ENCODE results near the gene KCNH4.

DNA sequence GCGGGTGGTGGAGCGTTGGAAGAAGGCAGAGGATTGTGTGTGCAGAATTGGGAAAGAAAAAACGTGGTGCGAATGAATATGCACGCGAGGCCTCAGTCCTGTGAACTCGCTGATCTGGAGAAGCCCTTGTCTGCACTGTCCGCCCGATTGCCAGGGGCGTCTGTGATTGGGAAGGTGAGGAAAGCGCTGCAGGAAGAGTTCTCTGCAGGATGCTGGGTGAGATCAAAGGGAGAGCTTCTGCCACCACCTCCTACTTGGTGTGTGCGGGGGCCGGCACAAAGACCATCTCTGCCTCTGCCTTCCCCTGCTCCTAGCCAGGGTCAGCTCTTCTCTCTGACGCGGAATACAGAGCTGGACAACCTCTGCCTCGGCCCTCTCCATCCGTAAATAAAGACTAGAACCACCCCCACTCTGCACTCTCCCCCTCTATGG lies 25.3 kb downstream of the KCNH4 start:
- TF ChIP-seq TAF1 (IDR thresholded peaks at IDR 0.05; ENCODE audit: low read depth, low read length) = no peak
- TF ChIP-seq POLR2A (IDR thresholded peaks at IDR 0.05; ENCODE audit: low read depth, low read length) = no peak
- no peak for TF ChIP-seq POLR2AphosphoS5 (IDR thresholded peaks at IDR 0.05; ENCODE audit: low read depth, low read length)
- no peak for TF ChIP-seq SPI1 (IDR thresholded peaks at IDR 0.05; ENCODE audit: low read depth, low read length)
- no peak for TF ChIP-seq POU2F2 (IDR thresholded peaks at IDR 0.05; ENCODE audit: low read depth, low read length)
- TF ChIP-seq PAX5 (IDR thresholded peaks at IDR 0.05; ENCODE audit: insufficient read depth, low read length, severe bottlenecking) = no peak

Measured in GM12891 (cell line).